CD4-positive, alpha-beta T cell treated with Interferon gamma for 1 hour (primary cell): Measurements from ENCODE around the gene SH2D7.
"Not testable (repeated sequence)": the region's sequence is repeated elsewhere in the genome, so short reads cannot be mapped to it uniquely, and the experiment has no call there.

Experiments
- DNase-seq: peaks from one replicate; pipeline ENCODE4 v3.0.0-alpha.2; 2020

Gene SH2D7

DNA sequence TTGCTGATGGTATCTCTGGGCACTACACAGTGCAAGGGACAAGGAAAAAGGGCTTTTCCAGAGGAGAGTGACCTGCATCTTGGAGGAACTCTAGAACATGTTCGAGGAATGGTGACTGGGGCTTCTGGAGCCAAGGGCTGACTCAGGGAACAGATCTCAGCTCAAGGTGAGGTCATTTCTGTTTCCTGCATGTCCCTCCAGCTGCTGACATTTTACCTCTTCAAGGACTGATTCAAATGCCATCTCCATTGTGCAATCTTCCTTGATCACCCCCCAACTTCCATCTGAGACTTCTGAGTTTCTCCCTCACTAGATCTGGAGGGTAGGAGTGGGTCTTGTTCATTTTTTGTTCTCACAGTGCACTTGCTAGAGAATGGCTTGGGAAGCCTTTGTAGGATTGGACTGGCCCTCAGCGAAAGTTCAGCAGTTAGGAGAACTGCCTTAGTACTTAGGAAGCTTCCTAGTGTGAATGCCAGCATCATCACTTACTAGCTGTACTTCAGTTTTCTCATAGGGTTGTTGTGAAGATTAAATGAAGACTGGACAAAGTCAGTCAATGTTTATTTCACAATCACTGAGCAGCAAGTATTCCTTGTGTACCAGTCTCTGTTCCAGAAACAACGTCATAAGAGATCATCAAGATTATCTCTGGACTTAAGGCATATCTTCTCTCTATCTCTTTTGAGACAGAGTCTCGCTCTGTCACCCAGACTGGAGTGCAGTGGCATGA, 54.2 kb downstream of the SH2D7 start:
- no peak for DNase-seq

- no peak for DNase-seq
Measured at GRCh38 chr15:78147566-78147965, 55.2 kb downstream of the SH2D7 start.

GRCh38 chr15:78148392-78149067, 56.2 kb downstream of the SH2D7 start:
- DNase-seq, result no peak

DNA sequence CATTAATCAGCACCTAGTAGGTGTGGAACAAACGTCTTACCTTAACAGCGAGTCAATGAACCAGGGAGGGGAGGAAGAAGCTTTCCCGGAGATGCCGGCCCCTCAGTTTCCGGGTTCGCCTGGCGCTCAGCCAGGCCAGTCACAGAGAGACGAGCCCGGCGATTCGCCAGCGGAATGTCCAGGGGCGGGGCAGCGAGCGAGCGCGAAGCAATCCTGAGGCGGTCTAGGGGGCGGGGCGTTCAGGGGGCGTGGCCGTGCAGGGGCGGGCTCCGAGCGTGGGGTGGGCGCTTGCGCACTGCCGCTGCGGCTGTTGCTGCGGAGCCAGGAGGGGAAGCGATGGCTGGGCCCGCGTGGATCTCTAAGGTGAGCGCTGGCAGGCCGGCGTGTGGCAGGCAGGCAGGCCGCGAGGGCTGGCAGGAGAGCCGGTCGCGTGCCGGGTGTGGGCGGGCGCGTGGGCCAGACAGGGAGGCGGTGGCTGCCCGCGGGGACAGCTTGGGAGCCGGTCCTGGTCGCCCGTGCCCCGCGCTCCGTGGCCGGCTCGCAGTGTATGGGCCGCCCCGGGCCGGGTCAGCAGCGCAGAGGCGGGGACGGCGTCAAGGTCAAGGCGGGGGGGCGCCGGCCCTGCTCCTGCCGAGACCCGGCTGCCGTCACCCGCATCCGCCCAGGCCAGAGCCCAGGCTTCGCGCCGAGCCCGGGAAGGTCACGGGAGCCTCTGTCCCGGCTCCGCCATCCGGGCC, 56.9 kb downstream of the SH2D7 start, which contains the start of gene IDH3A:
Gene IDH3A, plus strand, starts transcription at position 295 of the 737 bp plus-strand sequence. Its CDS starts 42 bp downstream, at position 337.
- peak; percentile 97 for DNase-seq

DNA sequence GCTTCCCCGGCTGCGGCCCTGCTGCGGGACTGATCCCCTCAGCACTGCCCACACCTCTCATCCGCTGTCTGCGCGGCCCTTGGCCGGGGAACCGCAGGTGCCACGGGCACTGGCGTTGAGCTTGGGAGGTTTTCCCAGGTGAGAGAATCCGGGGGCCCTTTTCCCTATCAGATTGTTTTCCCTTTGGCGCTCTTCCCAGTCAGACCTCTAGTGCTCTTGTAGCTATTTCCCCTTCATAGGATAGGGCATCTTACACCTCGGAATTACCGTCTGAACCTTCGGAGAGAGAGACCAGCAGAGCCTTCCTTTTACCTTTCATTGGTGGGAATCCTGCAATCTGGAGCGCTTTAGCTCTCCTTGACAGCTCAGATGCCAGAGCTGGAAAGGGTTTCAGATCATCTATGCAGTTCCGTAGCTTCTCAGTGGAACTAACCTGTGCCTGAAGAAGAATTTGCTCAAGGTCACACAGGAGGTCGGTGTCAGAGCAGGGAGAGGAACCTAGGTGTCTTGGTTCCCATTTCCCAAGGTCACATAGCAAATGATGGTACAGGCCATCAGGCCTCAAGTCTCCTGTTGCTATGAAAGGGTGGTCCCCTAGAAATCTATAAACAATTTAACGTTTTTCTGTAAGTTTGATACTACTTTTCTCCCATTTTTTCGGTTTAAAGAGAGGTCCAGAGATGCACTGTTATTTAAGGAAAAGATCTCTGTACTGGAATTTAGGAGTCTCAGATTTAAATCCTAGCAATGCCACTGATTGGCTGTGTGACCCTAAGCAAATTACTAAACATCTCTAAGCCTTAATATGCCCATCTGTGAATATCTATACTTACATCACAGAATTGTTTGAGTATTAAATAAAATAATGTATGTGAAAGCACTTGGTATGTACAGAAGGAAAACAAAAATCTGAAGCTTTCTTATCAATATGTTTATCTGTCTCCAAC, 57.7 kb downstream of the SH2D7 start:
- DNase-seq, result no peak

- DNase-seq, result not testable (repeated sequence)
Measured at GRCh38 chr15:78151075-78151474, 58.7 kb downstream of the SH2D7 start.
